ENCODE results near the gene PXDN. TPM values are rescaled to one million over a fixed set of nuclear protein-coding genes. Genes with fewer than 3 reads are reported as not detected.

PXDN gene
- total and polyA plus RNA-seq, 7 donors: 4.1 to 15.4 (median 9.4) TPM

DNA sequence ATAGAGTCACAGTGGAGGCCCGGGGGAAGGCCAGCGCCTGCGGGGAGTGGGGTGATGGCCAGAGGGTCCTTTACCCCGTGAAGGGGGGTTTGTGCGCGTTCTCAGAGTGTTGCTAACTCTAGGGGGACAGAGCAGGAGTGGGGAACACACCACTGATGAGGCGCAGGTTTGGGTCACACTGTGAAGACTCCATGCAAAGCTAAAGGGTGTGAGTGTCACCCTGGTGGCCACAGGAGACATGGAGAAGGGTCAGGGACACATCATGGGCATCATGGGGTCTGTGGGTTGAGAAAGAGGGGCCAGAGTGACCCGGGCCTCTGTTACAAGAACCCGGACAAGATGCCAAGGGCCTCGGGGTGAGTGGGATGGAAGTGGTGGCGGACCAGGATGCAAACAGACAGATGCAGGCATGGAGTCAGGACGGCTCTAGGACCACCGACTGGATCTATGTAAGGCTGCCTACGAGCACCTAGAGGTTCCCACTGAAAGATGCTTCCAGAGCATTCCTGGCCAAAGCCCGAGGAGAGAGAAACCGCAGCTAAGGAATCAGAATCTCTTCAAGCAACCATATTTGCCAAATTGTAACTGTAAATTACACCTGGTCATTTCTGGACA lies 84.3 kb downstream of the PXDN start:
- TF ChIP-seq, protein P1, sequence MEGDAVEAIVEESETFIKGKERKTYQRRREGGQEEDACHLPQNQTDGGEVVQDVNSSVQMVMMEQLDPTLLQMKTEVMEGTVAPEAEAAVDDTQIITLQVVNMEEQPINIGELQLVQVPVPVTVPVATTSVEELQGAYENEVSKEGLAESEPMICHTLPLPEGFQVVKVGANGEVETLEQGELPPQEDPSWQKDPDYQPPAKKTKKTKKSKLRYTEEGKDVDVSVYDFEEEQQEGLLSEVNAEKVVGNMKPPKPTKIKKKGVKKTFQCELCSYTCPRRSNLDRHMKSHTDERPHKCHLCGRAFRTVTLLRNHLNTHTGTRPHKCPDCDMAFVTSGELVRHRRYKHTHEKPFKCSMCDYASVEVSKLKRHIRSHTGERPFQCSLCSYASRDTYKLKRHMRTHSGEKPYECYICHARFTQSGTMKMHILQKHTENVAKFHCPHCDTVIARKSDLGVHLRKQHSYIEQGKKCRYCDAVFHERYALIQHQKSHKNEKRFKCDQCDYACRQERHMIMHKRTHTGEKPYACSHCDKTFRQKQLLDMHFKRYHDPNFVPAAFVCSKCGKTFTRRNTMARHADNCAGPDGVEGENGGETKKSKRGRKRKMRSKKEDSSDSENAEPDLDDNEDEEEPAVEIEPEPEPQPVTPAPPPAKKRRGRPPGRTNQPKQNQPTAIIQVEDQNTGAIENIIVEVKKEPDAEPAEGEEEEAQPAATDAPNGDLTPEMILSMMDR (IDR thresholded peaks at IDR 0.05): no peak
- whole genome bisulfite sequencing, 3 donors: 89 to 90% (median 89%) methylated on average over 16 of the region's 16 CpGs
- Histone ChIP-seq H3K27me3 (ENCODE audit: insufficient read depth in 3 of 3, low read length in 2 of 3) (peaks cover 0 to 10% (median 4%) of the 10 kb centered on the region in 3 donors), H3K9me3 (no peaks in the 10 kb centered on the region), H3K4me1 (no peaks in the 10 kb centered on the region), H3K4me3 (no peak overlapping the region), H3K27ac (no peak overlapping the region), H3K36me3 (ENCODE audit: insufficient read depth in 1 of 2, low read depth in 1 of 2) (peaks cover 0 to 33% of the 10 kb centered on the region in 2 donors)
- DNase-seq: no peak
- intact Hi-C loops (cut with DNase I): no loop called here
- no peak for ATAC-seq

DNA sequence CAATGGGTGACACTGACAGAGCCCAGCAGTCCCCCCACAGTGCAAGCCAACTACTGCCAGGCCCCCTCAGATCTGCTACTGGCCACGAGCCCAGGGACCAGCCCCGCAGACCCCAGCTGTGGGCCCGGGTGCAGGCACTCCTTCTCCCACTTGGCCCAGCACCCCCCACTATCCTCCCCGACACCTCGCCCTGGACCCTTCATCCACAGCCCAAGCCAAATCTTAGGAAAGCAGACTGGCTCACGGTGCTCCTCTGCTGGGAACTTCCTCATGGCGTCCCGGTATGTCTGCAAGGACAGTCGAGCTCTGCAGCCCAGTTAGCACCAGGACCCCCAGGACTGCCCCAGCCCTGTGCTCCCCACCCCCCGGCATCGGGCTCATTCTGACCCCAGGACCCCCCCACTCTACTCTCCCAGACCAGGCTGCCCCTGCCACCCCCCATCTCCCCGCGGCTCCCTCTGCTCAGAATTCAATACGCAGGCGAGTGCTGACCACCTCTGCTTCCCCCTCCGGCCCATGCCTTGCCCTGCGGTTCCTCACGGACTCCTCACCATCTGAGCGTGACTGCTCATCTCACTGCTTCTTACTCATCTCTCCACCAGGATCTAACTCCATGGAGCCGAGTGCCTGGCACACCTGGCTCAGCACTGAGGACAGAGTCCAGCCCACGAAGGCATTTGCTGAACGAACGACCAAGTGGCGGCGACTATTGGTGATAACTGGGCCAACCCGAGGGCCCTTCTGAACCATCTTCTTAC lies 85.7 kb downstream of the PXDN start:
- intact Hi-C loops (cut with DNase I): no loop called here
- Histone ChIP-seq H3K9me3 (no peaks in the 10 kb centered on the region), H3K36me3 (ENCODE audit: insufficient read depth in 1 of 2, low read depth in 1 of 2) (peaks cover 0 to 26% of the 10 kb centered on the region in 2 donors), H3K27me3 (ENCODE audit: insufficient read depth in 3 of 3, low read length in 2 of 3) (peaks cover 0 to 18% (median 4%) of the 10 kb centered on the region in 3 donors), H3K27ac (no peak overlapping the region), H3K4me3 (no peak overlapping the region), H3K4me1 (no peaks in the 10 kb centered on the region)
- no peak for ATAC-seq
- DNase-seq: peak in 1 of 2 donors; percentile 32
- WGBS, 3 donors: 72 to 82% (median 76%) methylated on average over 26 of the region's 26 CpGs
- TF ChIP-seq, protein P1 (IDR thresholded peaks at IDR 0.05): no peak

DNA sequence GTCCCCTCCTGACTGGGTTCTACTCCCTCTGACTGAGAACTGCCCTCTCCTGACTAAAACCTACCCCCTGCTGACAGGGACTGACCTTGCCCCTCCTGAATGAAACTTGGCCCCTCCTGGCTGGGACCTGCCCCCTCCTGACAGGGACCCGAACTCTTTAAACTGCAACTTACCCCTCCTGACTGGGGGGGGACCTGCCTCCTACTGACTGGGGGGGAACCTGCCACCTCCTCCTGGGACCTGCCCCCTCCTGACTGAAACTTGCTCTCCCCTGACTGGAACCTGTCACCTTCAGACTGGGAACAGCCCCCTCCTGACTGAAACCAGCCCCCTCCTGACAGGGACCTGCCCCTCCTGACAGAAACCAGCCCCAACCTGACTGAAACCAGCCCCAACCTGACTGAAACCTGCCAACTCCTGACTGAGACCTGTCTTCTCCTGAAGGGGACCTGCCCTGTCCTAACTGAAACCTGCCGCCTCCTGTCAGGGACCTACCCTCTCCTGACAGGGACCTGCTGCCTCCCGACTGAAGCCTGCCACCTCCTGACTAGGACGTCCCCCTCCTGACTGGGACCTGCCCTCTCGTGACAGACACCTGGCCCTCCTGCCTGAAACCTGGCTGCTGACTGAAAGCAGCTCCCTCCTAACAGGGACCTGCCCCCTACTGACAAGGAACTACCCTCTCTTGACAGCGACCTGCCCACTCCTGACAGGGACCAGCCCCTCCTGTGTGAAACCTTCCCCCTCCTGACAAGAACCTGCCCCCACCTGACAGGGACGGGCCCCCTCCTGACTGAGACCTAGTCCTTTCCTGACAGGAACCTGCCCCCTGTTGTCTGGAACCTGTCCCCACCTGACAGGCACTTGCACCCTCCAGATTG lies 87.1 kb downstream of the PXDN start:
- Histone ChIP-seq H3K27me3 (ENCODE audit: insufficient read depth in 3 of 3, low read length in 2 of 3) (peaks cover 0 to 18% (median 4%) of the 10 kb centered on the region in 3 donors), H3K36me3 (ENCODE audit: insufficient read depth in 1 of 2, low read depth in 1 of 2) (peaks cover 0 to 25% of the 10 kb centered on the region in 2 donors), H3K4me3 (no peak overlapping the region), H3K27ac (no peak overlapping the region), H3K4me1 (no peaks in the 10 kb centered on the region), H3K9me3 (no peaks in the 10 kb centered on the region)
- TF ChIP-seq, protein P1 (IDR thresholded peaks at IDR 0.05): no peak
- 78 to 88% (median 85%) methylated on average over 7 of the region's 7 CpGs for WGBS, 3 donors
- DNase-seq: no peak
- intact Hi-C loops (cut with DNase I): no loop called here
- ATAC-seq: no peak

DNA sequence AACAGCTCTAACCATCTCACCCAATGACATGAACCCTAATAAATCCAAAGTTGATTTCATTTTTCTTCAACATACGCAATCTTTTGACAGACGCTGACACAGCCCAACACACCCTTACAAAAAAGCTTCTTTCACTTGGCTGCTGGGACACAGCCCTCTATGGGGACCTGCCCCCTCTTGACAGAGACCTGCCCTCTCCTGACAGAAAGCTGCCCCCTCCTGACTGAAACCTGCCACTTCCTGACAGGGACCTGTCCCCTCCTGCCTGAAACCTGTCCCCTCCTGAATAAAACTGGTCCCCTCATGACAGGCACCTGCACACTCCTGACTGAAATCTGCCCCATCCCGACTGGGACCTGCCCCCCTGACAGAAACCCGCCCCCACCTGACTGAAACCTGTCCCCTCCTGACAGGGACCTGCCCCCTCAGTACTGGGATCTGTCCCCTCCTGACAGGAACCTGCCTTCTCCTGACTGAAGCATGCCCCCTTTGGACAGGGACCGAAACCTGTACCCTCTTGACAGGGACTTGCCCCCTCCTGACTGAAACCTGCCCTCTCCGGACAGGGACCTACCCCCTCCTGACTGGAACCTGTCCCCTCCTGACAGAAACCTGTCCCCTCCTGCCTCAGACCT lies 87.9 kb downstream of the PXDN start:
- WGBS, 3 donors: 85 to 91% (median 87%) methylated on average over 6 of the region's 6 CpGs

More for the DNA sequence above, 87.9 kb downstream of the PXDN start:
- Histone ChIP-seq H3K27ac (no peak overlapping the region), H3K27me3 (ENCODE audit: insufficient read depth in 3 of 3, low read length in 2 of 3) (peaks cover 0 to 18% (median 4%) of the 10 kb centered on the region in 3 donors), H3K4me1 (no peaks in the 10 kb centered on the region), H3K4me3 (no peak overlapping the region), H3K36me3 (ENCODE audit: insufficient read depth in 1 of 2, low read depth in 1 of 2) (peaks cover 0 to 18% of the 10 kb centered on the region in 2 donors), H3K9me3 (no peaks in the 10 kb centered on the region)
- ATAC-seq (no peak), DNase-seq (no peak)
- intact Hi-C loops (cut with DNase I): no loop called here
- TF ChIP-seq, protein P1 (IDR thresholded peaks at IDR 0.05): no peak
